RKO (cell line): ENCODE measurements around the gene WDR45B.
"Not testable (repeated sequence)": the region's sequence is repeated elsewhere in the genome, so short reads cannot be mapped to it uniquely, and the experiment has no call there.

ENCODE experiments used
- DNase-seq: peaks from one replicate; pipeline ENCODE4 v3.0.0-alpha.2; 2016; ENCODE audit warnings: low spot score

Gene WDR45B

GRCh38 chr17:82599674-82600661, 48.3 kb downstream of the WDR45B start:
- no peak for DNase-seq

DNA sequence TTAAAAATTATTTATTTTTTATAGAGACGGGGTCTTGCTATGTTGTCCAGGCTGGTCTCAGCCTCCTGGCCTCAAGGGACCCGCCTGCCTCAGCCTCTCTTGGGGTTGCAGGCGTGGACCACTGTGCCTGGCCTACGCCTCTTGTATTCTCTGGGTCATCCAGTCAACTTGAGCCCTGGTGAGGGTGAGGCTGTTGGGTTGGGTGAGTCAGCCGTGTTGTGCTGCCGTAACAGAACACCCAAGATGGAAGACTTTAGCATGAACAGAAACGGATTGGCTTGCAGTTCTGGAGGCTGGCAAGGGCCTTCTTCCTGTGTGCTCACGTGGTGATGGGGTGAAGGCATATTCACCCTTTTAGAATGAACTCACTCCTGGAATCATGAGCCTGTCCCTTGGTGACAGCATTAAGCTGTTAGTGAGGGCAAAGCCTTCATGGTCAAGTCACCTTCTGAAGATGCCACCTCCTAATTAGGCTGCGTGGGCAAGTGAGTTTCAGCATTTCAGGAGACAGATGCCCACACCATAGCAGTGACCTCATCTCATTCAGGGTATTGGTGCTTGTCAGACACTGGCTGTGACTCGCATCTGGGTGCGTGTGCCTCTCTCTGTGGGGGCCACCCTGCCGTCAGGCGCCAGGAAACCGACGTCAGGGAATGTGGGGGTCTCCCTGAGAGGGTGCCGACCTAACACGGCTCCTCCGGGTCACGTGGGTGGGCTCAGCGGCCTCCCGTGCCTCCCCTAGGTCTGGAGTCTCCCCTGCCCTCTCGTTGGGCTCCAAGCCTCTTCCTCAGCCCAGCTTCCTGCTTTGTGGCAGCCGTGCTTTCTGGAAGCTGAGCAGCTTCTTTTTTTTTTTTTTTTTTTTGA, 49.8 kb downstream of the WDR45B start:
- peak; percentile 15 for DNase-seq

DNA sequence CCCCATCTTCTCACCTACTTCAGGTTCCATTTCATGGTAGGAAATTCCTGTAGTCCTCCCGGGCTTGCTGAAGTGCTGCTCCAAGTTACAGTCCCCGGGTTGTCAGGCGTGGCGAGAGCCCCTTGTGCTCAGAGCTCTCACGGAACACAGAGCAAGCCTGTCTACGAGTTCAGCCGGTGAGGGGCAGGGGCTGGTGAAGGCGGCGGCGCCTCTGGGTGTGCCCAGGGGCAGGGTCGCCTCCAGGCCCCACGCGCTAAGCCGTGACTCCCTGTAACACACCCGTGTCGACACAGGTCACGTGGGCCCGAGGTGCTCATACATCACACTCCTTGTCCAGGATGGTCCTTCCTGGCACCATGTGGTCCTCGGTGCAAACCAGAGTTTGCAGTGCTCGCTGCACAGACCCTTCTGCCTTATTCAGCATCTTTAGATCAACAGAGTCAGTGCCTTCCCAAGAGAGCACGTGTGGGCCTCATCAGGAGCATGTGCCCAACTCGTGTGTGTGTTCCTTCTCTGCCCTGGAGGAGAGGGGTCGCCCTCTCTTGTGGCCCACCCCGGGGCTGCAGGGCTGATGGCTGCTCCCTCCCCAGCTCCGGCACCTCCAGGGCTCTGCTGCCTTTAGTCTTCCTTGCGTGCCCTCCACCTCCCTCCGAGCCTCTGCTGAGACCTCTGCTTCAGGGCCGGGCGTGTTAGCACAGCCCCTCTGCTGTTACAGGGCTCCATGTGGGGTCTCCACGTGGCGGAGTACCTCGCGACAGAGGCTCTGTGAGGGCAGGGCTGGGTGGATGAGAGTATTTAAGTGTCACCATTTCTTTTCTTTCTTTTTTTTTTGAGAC, 51.2 kb downstream of the WDR45B start:
- DNase-seq: no peak

GRCh38 chr17:82596296-82596695, 51.9 kb downstream of the WDR45B start:
- DNase-seq: no peak

DNA sequence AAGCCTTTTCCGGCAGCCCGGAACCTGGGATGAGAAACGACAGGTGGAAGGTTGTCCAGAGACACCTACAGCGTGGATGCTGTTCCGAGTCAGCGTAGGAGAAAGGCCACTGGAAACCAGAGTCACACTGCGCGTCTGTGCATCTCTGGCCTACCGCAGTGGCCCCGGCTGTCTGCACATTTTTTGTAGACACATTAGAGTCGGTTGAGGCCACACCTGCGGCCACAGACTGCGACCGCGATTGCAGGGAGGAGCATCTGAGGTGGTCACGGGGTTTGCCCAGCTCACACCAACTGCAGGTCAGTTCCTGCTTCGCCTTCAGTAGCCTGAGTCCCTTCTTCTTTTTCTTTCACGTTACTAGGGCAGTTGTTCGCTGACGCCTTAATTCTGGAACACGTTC, 52.4 kb downstream of the WDR45B start:
- DNase-seq: no peak

GRCh38 chr17:82594571-82594970, 53.7 kb downstream of the WDR45B start:
- DNase-seq: no peak

DNA sequence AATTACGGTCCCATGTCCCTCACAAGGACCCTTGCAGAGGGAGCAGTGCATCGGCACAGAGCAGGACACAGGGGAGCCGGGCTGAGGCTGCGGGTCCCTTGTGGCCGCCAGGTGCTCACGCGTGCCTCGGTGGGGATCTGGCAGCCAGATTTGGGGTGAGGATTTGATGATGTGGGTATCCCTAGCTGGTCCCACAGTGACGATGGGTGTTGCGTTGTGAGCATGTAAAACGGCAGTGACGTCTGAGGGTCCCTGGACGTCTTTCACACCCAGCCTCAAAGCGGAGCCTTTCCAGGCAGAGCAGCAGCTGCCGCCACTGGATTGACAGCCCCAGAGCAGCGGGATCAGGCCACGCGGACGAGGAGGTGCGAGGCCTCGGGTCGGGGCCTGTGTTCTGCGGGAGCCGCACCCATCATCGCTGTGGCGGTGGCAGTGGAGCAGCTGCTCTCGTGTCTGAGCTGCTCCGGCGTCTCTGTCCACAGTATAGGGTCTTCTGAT, 54.6 kb downstream of the WDR45B start:
- DNase-seq: no peak

- DNase-seq: peak; percentile 88
Observed at GRCh38 chr17:82592767-82593589, 55.3 kb downstream of the WDR45B start.

- no peak for DNase-seq
Observed at GRCh38 chr17:82592289-82592766, 55.9 kb downstream of the WDR45B start.

DNA sequence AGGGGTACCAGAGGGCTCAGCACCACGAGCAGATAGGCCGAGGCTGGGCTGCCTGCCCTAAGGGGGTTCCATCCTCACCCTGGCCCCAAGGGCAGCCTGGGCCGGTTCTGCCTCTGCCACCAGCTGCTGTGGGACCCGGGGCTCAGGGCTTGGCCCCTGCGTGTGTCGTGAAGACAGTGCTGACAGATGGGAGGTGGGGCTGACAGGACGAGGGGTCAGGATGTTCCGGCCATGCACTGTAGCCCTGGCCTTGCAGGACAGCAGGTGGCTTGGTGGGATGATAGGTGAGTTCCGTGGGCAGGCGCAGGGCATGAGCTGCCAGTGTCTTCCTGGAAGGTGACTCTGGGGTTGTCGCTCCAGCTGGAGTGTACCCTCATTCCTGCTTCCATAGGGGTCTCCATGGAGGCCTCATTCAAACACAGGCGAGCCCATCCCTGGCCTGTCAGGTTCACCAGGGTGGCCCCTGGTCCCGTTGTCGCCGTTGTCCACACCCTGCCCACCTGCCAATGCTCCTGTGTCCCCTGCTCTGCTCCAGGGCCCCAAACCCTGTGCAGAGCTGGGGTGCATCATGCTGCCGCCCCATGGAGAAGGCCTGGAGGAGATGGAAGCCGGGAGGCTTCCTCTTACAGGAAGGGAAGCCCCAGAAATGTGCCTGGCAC, 57.2 kb downstream of the WDR45B start:
- no peak for DNase-seq

DNA sequence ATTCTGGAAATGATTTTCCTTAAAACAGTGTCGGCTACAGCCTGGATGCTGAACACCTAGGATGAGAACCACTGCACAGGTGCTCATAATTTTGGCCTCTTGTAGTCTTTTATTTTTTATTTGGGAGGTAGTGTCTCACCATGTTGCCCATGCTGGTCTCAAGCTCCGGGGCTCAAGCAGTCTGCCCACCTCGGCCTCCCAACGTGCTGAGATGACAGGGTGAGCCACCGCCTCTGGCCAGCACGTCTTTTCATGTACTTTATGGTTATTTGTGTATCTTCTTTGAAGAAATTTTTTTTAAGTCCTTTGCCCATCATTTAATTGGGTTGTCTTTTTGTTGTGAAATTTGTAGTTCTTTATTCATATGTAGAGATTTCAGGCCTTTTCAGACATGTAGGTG, 58.0 kb downstream of the WDR45B start:
- DNase-seq: no peak

- no peak for DNase-seq
Observed at GRCh38 chr17:82589851-82590180, 58.4 kb downstream of the WDR45B start.

DNA sequence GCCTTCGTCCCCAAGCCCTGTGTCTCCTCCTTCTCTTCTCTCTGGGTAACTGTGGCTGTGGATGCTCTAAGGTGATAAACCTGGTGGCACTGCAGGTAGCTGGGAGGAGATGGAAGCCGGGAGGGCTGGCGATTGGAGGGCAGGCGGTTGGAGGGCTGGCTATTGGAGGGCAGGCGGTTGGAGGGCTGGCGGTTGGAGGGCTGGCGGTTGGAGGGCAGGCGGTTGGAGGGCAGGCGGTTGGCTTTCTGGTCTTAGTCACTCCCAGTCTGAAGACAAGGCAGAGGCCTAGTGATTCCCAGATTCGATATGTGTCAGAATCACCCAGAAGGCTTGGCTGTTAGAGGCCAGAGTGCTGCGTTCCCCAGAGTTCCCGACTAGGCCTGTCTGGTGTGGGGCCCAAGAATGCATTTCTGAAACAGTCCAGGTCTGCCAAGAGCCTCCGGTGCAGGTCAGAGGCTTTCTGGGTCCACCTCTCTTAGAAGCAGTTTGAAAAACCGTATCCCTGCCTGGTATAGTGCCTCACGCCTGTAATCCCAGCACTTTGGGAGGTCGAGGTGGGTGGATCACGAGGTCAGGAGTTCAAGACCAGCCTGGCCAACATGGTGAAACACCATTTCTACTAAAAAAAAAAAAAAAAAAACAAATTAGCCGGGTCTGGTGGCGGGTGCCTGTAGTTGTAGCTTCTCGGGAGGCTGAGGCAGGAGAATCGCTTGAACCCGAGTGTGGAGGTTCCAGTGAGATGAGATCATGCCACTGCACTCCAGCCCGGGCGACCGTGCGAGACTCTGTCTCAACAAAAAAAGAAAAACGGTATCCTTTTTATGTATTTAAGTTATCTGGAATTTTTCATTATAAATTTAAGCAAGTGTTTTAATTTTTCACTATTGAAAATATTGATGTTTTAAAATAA, 59.7 kb downstream of the WDR45B start:
- DNase-seq: peak; percentile 25

DNA sequence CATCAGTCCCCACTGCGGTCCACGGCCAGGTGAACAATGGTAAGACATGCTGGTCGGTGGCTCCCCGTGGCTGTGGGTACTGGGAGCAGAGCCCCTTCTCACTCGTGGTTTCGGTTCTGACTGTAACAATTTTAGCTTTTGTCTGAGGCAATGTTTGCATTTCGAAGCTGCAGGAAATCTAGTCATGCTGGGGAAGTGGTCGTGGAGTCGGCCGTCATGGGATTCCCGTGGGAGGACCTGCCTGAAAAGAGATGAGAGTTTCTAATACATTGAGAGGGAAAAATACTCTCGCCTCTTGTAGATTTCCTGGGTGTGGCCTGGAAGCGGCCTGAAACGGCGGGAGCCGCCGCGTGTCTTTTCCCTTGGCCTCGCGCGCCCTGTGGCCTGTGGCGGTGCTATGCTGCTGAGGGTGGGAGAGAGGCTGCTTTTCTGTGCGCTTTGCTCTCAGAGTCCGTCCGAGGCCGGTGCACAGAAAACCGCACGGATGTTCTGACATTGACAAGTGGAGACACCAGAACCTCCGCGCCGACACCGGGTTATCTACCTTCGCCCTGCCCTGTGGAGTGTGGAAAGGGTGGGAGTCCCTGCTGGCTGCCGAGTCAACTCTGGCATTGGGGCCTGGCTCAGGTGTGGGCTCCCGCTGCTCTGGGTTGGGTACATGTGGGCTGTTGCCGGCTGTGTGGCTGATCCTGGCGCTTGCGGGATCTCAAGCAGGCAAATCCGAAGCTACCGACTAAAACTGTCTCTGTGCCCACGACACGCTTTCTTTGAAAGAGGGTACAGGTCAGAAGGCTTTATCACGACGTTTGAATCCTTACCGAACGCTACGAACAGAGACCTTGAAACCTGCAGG, 60.8 kb downstream of the WDR45B start:
- DNase-seq: no peak

DNA sequence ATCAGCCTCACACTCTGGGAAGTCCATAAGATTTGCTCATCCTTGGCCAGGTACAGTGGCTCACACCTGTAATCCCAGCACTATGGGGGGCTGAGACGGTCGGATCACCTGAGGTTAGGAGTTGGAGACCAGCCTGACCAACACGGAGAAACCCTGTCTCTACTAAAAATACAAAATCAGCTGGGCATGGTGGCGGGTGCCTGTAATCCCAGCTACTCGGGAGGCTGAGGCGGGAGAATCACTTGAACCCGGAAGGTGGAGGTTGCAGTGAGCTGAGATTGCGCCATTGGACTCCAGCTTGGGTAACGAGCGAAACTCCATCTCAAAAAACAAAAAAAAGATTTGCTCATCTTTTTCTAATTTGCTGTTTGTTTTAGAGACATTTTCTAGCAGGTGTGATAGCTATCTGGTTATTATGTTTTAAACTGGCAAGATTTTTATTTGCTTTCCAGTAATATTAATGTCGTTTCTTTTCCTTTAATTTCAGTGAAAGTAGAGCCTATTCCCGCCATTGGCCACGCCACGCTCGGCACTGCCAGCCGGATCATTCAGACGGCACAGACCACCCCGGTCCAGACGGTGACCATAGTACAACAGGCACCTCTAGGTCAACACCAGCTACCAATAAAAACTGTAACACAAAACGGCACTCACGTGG, 61.5 kb downstream of the WDR45B start:
- no peak for DNase-seq

DNA sequence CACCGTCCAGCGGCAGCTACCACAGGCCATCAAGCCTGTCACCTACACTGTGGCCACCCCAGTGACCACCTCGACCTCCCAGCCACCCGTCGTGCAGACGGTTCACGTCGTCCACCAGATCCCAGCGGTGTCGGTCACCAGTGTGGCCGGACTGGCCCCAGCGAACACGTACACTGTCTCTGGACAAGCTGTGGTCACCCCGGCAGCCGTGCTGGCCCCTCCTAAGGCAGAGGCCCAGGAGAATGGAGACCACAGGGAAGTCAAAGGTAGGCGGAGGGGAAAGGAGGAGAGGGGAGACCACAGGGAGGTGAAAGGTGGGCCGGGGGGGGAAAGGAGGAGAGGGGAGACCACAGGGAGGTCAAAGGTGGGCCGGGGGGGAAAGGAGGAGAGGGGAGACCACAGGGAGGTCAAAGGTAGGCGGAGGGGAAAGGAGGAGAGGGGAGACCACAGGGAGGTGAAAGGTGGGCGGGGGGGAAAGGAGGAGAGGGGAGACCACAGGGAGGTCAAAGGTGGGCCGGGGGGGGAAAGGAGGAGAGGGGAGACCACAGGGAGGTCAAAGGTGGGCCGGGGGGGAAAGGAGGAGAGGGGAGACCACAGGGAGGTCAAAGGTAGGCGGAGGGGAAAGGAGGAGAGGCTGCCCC, 62.2 kb downstream of the WDR45B start:
- DNase-seq: not testable (repeated sequence)

DNA sequence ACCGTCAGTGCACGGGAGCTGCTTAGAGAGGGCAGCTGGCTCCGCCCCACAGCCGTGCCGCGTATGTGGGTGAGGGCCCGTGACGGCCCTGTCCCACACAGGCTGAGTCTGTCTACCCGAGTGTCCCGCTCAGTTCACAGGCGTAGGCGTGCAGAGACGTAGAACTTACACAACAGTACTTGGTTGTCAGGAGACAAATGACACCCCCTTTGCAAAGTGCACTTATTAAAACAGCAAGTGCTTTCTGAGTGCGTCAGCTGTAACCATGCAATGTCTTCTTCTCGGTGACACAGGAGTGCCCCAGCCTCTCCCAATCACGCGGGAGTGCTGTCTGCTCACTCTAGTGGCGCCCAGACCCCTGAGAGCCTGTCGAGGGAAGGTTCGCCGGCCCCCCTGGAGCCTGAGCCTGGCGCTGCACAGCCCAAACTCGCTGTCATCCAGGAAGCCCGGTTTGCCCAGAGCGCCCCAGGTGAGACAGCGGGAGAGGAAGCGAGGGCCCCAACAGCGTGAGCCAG, 64.5 kb downstream of the WDR45B start:
- DNase-seq: no peak
